Type B pancreatic cell (in vitro differentiated cells): ENCODE measurements around the gene ERMARD. TPM values are rescaled to one million over a fixed set of nuclear protein-coding genes. Genes with fewer than 3 reads are reported as not detected.
A peak's percentile ranks its signal among the peaks of the same experiment; 100 is the strongest.

ENCODE experiments used
- DNase-seq: peaks from one replicate; pipeline ENCODE4 v3.0.0; 2021; ENCODE audit warnings: mixed read lengths; ENCODE audit not compliant: unreplicated experiment; ENCODE audit errors: extremely low spot score
- H3K27ac Mint-ChIP-seq: 2 replicates; pipeline ENCODE4 v1.8.0; 2021; ENCODE audit warnings: mild to moderate bottlenecking, mixed read lengths
- H3K27me3 Mint-ChIP-seq: 2 replicates; pipeline ENCODE4 v1.8.0; 2021; ENCODE audit warnings: mixed read lengths
- H3K36me3 Mint-ChIP-seq: 2 replicates; pipeline ENCODE4 v1.8.0; 2021; ENCODE audit warnings: mixed read lengths
- H3K4me1 Mint-ChIP-seq: one replicate; pipeline ENCODE4 v1.8.0; 2021; ENCODE audit warnings: mixed read lengths; ENCODE audit not compliant: unreplicated experiment
- H3K4me3 Mint-ChIP-seq: 2 replicates; pipeline ENCODE4 v1.8.0; 2021; ENCODE audit warnings: mild to moderate bottlenecking, mixed read lengths
- H3K9me3 Mint-ChIP-seq: 2 replicates; pipeline ENCODE4 v1.8.0; 2021; ENCODE audit warnings: mixed read lengths
- CTCF ChIP-seq: fragments of 200-600 bp; sonication (generic); conservative IDR thresholded peaks from 2 replicates; pipeline ENCODE4 v1.5.0; 2021; ENCODE audit warnings: antibody characterized with exemption, mild to moderate bottlenecking
- long read RNA-seq: library from polyadenylated mRNA; unstranded; transcript quantifications from one replicate; pipeline ENCODE4 v2.0.0, GENCODE V29; 2020
- total RNA-seq: library from RNA; stranded (reverse); gene quantifications from 2 replicates; pipeline ENCODE4 v1.2.1, GENCODE V29; 2021; ENCODE audit warnings: low replicate concordance

Gene ERMARD
- total RNA-seq: 18.6 and 32.1 TPM in 2 replicates
- long read RNA-seq, transcript ERMARD-203 (18 exons, 2,141 nt): major isoform, 21 of 38 reads
- long read RNA-seq, partial matches to known transcripts: 2 of 38 reads
- long read RNA-seq, other reads (novel, unspliced or antisense): 13 of 38 reads

GRCh38 chr6:169751242-169752073 is at the start of gene ERMARD, which contains the start of gene DYNLT2:
TSS of gene ERMARD (plus strand) at chr6:169751622. CDS start at chr6:169751658, 36 bp downstream.
TSS of gene DYNLT2 (minus strand) at chr6:169751572. CDS start at chr6:169751458, 114 bp downstream.
- TF ChIP-seq CTCF: peak; percentile 42
- peak; percentile 97 for DNase-seq
- H3K9me3 Mint-ChIP-seq: no peaks in the 10 kb centered on the region
- H3K4me3 Mint-ChIP-seq: peak within 1 kb of the TSS; percentile 97
- H3K27ac Mint-ChIP-seq: peak within 1 kb of the TSS; percentile 97
- H3K27me3 Mint-ChIP-seq: no peaks in the 10 kb centered on the region
- peaks cover 26% of the 10 kb centered on the region for H3K4me1 Mint-ChIP-seq
- H3K36me3 Mint-ChIP-seq: no peaks in the 10 kb centered on the region

GRCh38 chr6:169701954-169702839 is 49.2 kb upstream of the ERMARD start, which contains the start of the genes C6orf120 and WDR27:
TSS of gene C6orf120 (plus strand) at chr6:169702126. CDS start at chr6:169702460, 334 bp downstream.
TSS of gene WDR27 (minus strand) at chr6:169702029. CDS start at chr6:169689005, 13,024 bp downstream.
- H3K4me3 Mint-ChIP-seq: peak within 1 kb of the TSS; percentile 93
- DNase-seq: peak; percentile 96
- H3K27ac Mint-ChIP-seq: peak within 1 kb of the TSS; percentile 93
- H3K9me3 Mint-ChIP-seq: no peaks in the 10 kb centered on the region
- H3K4me1 Mint-ChIP-seq: peaks cover 32% of the 10 kb centered on the region
- TF ChIP-seq CTCF: no peak
- H3K36me3 Mint-ChIP-seq: peaks cover 15% of the 10 kb centered on the region
- H3K27me3 Mint-ChIP-seq: no peaks in the 10 kb centered on the region

GRCh38 chr6:169702840-169703246 is 48.6 kb upstream of the ERMARD start:
- no peak for TF ChIP-seq CTCF
- Mint-ChIP-seq H3K4me3 (peak overlapping the region; percentile 93), H3K27me3 (no peaks in the 10 kb centered on the region), H3K36me3 (peaks cover 10% of the 10 kb centered on the region), H3K27ac (peak overlapping the region; percentile 93), H3K4me1 (peaks cover 32% of the 10 kb centered on the region), H3K9me3 (no peaks in the 10 kb centered on the region)
- no peak for DNase-seq

GRCh38 chr6:169707772-169708171 is 43.6 kb upstream of the ERMARD start:
- no peak overlapping the region for H3K4me3 Mint-ChIP-seq
- H3K9me3 Mint-ChIP-seq: no peaks in the 10 kb centered on the region
- H3K27me3 Mint-ChIP-seq: no peaks in the 10 kb centered on the region
- no peak for DNase-seq
- no peak for TF ChIP-seq CTCF
- H3K27ac Mint-ChIP-seq: peak overlapping the region; percentile 22
- H3K4me1 Mint-ChIP-seq: peaks cover 26% of the 10 kb centered on the region
- H3K36me3 Mint-ChIP-seq: peaks cover 9% of the 10 kb centered on the region

- Mint-ChIP-seq H3K36me3 (peaks cover 6% of the 10 kb centered on the region), H3K4me1 (peaks cover 12% of the 10 kb centered on the region), H3K4me3 (no peak overlapping the region), H3K9me3 (no peaks in the 10 kb centered on the region), H3K27ac (no peak overlapping the region), H3K27me3 (no peaks in the 10 kb centered on the region)
- no peak for DNase-seq
- no peak for TF ChIP-seq CTCF
Observed at GRCh38 chr6:169709293-169709692, 42.1 kb upstream of the ERMARD start.
